ENCODE results near the gene FABP2.
A peak's percentile ranks its signal among the peaks of the same experiment; 100 is the strongest.
"Not testable (repeated sequence)": the region's sequence is repeated elsewhere in the genome, so short reads cannot be mapped to it uniquely, and the experiment has no call there.

The FABP2 gene

DNA sequence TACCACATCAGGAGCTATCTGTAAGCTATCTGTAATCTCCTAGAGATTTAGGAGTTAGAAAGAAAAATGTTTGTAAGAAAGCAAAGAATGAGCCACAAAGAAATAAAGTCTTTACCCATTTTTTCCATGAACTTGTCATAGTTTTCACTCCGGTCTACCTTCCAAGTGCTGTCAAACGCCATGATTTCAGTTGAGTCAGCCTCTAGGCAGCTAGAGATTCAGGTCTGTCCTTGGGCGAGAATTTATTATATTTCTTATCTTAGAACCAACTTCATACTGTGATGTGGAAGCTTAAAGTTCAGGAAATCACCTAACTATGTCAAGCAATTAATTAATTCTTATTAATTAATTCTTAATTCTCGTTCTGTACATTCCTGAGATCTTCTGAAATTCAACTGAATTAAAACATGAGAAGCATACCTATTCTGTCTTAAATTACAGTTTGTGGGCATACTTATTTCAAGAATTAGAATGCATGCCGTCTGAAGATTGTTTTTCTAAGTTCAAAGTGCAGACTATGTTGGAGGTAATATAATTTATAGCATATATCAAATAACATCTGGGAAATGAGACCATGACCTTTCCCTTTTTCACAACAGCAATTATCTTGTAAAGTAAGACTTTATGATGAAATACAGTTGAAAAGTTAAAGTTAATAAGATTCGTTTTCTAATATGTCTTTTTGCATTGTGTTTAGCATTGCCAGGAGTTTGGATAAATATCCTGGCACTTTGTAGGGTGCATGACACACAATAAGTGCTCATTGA, at the start of gene FABP2:
FABP2 (minus strand) TSS at position 218 of the 767 bp plus-strand sequence; CDS start at position 182, 36 bp downstream.
- DNase-seq (ENCODE audit: low spot score): no peak

DNA sequence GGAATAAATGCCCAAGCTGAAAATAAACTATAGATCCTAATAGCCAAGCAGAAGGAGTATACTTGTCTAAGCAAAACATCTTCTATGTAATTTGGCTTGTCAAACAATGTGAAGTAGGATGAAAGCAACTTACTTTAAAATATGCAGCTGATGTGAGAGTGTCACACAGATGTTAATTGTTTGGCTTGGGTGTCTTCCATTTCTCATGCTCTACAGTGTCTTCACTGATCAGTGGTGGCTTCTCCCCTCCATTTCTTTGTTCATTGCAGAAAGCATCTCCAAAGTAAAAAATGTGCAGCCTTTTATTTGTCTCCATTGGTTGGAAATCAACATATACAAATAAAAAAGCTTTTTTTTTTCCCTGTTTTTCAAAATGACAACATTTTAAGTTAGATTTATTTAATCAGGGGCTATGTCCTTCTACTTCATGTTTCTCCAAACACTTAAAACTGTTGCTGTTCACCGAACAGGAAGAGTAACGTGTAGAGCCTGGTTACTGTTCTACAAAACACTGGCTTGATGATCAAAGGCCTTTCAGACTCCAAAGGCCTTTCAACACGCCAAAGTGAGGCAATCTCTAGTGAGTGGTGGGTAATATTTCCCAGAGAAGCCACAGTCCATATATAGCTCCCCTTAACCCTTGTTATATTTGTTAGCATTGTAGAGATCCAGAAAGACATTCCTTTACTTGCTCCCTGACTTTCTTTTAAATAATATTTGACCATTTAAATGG, 49.2 kb upstream of the FABP2 start:
- DNase-seq (ENCODE audit: low spot score): not testable (repeated sequence)

DNA sequence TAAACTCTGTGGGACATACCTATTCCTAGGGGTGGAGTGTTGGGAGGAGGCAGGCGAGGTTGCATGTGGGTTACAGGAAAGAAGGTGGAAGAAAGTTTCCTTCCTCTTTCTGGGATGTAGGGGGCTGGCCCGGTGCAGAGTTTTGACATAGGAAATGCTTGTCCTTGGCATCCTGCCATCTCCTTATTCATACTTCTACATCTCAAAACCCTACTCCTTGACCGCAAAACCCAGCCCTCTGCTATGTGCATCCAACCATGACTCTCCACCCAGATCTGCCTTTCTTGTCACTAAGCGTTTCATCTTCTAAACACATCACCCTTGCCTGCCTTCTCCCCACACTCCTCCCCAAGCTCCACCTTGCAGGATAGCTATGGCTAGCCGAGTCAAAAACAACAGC, 48.5 kb upstream of the FABP2 start:
- peak; percentile 63 for DNase-seq (ENCODE audit: low spot score)

DNA sequence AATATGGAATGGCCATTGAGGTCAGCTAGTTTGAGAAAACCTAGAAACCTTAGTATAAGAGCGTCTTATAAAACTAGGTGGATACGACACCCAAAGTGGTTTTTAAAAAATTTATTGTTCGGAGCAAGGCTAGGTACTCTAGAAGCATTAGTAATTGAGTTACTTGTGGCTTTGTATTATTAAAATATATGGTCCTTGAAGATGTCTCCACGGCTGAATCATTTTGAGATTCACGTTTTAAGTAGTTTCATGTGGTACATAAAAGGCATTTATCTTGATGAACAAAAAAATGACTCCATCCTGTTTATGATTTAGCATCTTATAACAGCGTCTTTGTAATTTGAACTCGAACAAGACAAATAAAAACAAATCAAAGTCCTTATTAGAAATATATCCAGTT, 44.9 kb upstream of the FABP2 start:
- peak; percentile 26 for DNase-seq (ENCODE audit: low spot score)

DNA sequence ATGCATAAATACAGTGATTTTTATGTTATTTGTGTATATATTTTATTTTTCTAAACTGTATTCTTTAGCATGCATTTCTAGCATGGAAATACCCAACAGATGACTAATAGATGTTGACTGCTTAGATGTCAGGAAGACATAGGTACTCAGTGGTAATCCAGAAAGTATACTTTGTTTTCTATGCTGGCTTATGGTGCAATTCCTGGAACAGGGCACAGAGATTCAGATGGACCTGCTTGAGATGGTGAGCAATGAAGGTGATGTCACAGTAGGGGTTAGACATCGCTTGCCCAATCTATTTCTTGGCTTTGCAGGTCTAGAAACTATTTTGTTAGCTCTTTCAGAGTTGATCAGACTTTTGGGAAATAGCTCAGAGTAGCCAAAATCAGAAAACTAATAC, 42.3 kb upstream of the FABP2 start:
- not testable (repeated sequence) for DNase-seq (ENCODE audit: low spot score)

- DNase-seq (ENCODE audit: low spot score): not testable (repeated sequence)
Measured at GRCh38 chr4:119363372-119363771, 41.4 kb upstream of the FABP2 start.

GRCh38 chr4:119362413-119362812, 40.5 kb upstream of the FABP2 start:
- not testable (repeated sequence) for DNase-seq (ENCODE audit: low spot score)

DNA sequence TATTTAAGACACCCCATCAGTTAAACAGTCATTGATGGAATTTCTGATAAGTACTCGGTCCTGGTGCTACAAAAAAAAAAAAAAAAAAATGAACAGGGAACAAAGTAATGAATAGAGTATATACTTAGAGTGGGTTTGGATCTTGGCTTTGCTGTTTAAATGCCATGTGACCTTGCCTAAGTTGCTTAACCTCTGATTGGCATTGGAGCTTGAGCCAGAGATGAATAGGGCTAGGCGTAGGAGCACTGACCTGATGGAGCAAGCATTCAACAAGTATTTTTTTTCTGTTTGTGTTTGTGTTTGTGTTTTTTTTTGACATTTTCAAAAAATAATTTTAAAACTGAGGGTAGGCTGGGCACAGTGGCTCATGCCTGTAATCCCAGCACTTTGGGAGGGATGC, 37.9 kb upstream of the FABP2 start:
- DNase-seq (ENCODE audit: low spot score): not testable (repeated sequence)

GRCh38 chr4:119356796-119357195, 34.9 kb upstream of the FABP2 start:
- DNase-seq (ENCODE audit: low spot score): not testable (repeated sequence)

DNA sequence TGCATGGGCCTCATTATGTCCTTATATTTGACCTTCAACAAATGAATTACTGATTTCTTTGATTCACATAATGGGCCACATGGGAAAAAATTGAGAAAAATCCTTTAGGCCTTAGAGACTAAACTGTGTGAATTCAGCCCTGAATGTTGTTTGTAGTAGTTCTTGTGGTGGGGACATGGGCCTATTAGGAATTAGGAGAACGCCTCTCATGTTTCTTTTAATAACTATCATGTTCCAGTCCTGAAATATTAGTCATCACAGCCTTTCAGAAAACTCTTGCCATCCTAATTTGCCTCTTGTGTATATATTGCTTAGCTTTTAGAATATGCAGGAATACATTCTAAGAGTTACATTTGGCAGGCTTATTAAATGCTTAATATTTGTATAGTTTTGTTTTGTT, 34.1 kb upstream of the FABP2 start:
- DNase-seq (ENCODE audit: low spot score): not testable (repeated sequence)

- DNase-seq (ENCODE audit: low spot score): not testable (repeated sequence)
Measured at GRCh38 chr4:119353364-119353763, 31.4 kb upstream of the FABP2 start.

- not testable (repeated sequence) for DNase-seq (ENCODE audit: low spot score)
Measured at GRCh38 chr4:119348169-119348568, 26.2 kb upstream of the FABP2 start.

- not testable (repeated sequence) for DNase-seq (ENCODE audit: low spot score)
Measured at GRCh38 chr4:119343293-119343692, 21.4 kb upstream of the FABP2 start.

GRCh38 chr4:119339895-119340294, 18.0 kb upstream of the FABP2 start:
- not testable (repeated sequence) for DNase-seq (ENCODE audit: low spot score)

DNA sequence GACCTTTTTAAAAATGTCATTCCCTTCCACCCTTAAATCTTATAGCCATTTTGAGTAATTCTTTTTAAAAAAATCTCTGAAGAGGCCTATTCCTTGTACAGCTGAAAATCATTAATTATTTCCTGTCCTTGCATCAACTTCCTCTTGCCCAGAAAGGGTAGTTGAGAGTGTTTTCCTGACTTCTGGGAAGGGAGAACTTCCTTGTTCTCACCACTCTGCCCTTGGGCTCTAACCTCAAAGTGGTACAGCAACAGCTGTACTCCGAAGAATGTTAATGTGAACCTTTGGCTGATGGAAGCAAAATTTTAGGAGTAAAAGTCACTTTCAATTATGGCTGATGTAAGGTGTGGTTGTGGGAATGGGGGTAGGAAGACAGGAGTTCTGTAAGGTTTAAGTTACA, 15.1 kb upstream of the FABP2 start:
- no peak for DNase-seq (ENCODE audit: low spot score)

DNA sequence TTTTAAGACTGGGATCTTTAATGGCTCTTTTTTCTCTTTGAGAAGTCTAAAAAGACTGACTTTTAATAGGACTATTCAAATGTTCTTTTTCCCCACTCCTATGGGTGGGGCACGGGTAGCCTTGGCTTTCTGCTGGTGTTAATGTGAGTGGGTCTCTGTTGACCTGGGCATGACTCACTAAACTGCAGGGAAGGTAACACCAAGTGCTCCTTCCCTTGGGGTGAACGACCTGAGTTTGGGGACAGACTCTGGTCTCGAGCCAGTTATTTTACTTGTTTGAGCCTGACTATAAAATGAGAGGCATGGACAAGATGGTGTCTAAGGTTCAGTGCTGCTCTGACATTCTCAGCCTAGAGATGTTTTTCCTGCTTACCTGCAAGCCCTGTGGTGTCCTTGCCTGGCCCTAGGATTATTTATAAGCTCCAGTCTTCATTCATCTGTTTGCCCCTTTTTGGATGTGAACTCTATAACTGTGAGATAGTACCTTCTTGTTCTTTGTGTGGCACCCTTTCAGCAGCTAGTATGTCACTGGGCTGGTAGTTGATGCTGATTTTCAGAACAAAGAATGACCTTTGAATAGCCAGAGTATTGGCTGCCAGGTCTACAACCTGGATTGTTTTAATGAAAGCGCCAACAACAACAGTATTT, 14.5 kb upstream of the FABP2 start:
- DNase-seq (ENCODE audit: low spot score): not testable (repeated sequence)

DNA sequence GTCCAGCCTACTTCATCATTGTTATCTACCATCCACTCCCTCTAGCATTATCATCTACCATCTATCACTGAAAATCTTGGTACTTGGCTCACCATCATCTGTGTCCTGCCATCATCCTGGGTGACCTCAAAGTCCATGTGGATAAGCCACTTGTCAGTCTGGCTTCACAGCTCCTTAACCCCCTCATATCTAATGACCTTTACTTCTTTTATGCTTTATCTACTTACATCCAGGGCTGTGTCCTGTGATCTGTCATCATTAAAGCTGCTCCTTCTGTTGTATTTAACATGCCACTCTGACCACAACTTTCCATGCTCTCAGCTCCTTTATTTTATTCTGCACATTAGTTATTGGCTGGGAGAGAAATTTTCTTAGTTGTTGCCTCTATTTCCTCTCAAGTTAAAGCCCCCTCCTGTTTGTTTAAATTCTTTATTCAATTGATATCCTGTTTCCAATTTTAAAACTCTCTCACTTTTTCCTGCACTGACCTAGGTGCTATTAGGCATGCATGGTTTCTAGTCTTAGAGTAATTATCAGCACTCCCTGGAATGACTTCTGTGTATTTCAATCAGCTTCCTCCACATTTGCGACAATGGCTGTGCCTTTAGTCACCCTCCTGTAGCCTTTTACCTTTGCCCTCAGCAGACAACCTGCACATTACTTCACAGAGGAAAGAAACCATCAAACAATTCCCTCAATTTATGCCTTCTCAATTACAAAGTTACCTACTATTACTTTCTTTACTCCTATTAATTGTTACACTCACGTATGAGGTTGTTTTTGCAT, 8.1 kb upstream of the FABP2 start:
- DNase-seq (ENCODE audit: low spot score): no peak

DNA sequence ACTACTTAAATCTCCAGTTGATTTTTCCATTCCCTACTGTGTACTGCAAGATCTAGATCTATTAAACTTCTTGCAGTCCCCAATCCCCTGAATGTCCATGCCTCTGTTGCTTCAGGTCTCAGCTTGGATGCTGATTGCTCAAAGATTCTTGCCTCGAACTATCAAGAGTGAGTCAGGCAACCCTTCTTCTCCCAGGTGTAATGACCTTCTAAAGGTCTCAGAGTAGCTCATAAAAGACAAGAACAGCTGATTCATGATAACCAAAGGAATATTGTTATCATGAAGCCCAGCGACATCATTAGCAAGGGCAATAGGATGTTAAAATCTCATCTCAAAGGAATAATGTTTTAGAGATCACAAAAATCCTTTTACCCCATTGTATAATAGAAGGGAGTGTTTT, 6.8 kb upstream of the FABP2 start:
- DNase-seq (ENCODE audit: low spot score): no peak

DNA sequence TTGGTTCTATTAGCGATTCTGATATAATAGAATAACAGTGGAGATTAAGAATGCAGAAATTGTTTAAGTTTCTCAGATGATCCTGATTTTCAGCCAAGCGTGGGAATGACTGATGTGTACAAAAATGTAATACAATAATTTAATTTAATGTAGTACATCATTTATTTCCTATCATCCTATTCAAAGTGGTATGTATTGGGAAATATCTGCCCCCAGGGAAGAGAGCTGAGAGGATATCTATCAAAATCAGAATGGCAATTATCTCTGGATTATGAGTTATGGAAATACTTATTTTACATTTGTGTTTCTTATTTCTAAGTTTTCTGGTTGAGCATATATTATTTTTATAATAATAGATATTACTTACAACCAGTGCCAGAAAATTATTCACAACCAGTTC, 3.9 kb downstream of the FABP2 start:
- DNase-seq (ENCODE audit: low spot score): no peak

DNA sequence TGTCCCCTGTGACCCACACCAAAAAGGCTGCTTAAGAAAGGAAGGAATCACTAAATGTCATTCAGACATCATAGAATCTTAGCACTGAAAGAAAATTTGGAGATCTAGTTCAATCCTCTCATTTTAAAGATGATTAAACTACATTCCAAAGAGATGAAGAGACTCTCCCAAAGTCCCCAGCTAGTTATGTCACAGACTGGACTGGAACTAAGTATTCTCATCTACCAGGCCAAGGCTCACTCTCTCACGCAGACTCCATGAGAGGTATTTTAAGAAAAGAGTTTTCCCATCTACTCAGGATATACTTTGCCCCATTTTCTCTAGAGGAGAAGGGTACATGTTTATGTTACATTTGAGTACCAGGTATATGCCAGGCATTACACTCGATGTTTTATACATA, 6.9 kb downstream of the FABP2 start:
- DNase-seq (ENCODE audit: low spot score): no peak

DNA sequence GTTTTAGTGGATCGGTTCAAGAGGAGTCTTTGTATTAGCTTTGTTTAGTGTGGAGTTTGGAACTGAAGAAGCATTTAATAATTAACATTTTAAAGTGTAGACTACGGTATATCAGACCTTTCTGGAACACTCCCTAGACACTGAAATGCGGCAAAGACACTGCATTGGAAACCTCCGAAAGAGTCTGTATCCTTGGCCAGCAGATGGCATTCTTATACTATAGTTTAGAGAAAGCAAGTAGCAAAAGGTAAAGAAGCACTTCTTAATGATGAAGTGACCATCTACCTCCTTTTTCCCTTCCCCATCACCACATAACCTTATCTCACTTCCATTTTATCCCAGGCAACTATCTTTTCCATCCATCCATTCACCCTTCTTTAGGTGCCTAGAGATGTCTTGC, 7.6 kb downstream of the FABP2 start:
- peak; percentile 33 for DNase-seq (ENCODE audit: low spot score)

DNA sequence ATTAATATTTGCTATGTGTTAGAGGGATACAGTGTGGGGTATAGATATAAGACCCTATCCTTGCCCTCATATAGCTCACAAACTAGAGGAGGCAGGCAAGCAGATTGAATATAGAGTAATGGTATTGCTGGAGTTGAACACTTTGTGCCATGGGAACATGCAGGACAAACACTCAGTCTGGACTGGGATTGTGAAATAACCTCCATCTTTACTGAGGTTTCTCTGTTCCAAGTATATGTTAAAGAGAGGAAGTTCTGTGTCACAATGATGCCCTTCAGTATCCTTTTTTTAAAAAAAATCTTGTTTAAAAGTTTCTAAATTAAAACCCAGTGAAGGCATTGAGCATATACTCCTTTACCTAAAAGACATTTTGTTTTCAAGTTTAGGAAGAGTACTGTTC, 8.7 kb downstream of the FABP2 start:
- DNase-seq (ENCODE audit: low spot score): no peak

Measured in activated CD4-positive, alpha-beta T cell treated with anti-CD3 and anti-CD28 coated beads, Interleukin-2, Interleukin-4, amounts not matched to agents 100 ng/mL and 50 ng/mL, durations not matched to agents 16 hours and 8 hours (primary cell).